B cell (primary cell): ENCODE results near the gene ARL4C. TPM values are rescaled to one million over a fixed set of nuclear protein-coding genes. Genes with fewer than 3 reads are reported as not detected.

Experiments
- ATAC-seq: fragments of 200-7000 bp; cut with Tn5 transposase; one replicate; pipeline ENCODE4 v1.10.0; 2021; ENCODE audit warnings: low read depth, mild to moderate bottlenecking, moderate number of reproducible peaks, moderate library complexity
- CTCF ChIA-PET: fragments of 350-600 bp; sonication (Branson Sonifier 250); formaldehyde crosslinking; loops from one replicate; lab custom pipeline; 2021; ENCODE audit warnings: antibody characterized with exemption, inconsistent platforms; lab: Charles Lee
- POLR2A ChIA-PET: fragments of 350-600 bp; sonication (Branson Sonifier 250); formaldehyde crosslinking; loops from one replicate; lab custom pipeline; 2021; ENCODE audit warnings: antibody characterized with exemption; lab: Charles Lee
- DNase-seq: peaks from one replicate; pipeline ENCODE4 v3.0.0; 2013
- H2AFZ ChIP-seq: 2 replicates; pipeline ENCODE4 v1.6.1; 2012; ENCODE audit warnings: mild to moderate bottlenecking, low read depth, low read length; ENCODE audit not compliant: insufficient read depth, poor library complexity, severe bottlenecking
- H3K27ac ChIP-seq, 2 donors: 1 replicate in 1 of 2; 2 replicates in 1 of 2; pipeline ENCODE4 v1.5.1; 2012 to 2013; ENCODE audit warnings: low read length in 2 of 2, mild to moderate bottlenecking in 2 of 2, moderate library complexity in 1 of 2
- H3K27me3 ChIP-seq, 4 experiments: fragments of 200-600 bp in 1 of 4; sonication (generic) in 1 of 4; replicated peaks in 1 of 4; 1 replicate in 2 of 4; 2 replicates in 2 of 4; pipeline versions ENCODE4 v1.6.1 to v1.7.0; 2013 to 2016; ENCODE audit warnings: low read length in 3 of 4, mild to moderate bottlenecking in 2 of 4, mixed read lengths in 1 of 4, moderate library complexity in 1 of 4; ENCODE audit not compliant: insufficient read depth in 4 of 4, control insufficient read depth in 3 of 4; ENCODE audit errors: control extremely low read depth in 1 of 4
- H3K36me3 ChIP-seq, 2 experiments: replicated peaks in 1 of 2; 1 replicate in 1 of 2; 2 replicates in 1 of 2; pipeline versions ENCODE4 v1.6.1 to v1.7.1; 2013; ENCODE audit warnings: low read length in 1 of 2; ENCODE audit not compliant: insufficient read depth in 2 of 2, control insufficient read depth in 1 of 2; ENCODE audit errors: control extremely low read depth in 1 of 2, extremely low read depth in 1 of 2
- H3K4me1 ChIP-seq, 2 donors: fragments of 200-600 bp in 1 of 2; sonication (generic) in 1 of 2; 1 replicate in 1 of 2; 2 replicates in 1 of 2; pipeline versions ENCODE4 v1.5.1 to v1.6.1; 2013 to 2017; ENCODE audit warnings: low read length in 2 of 2; ENCODE audit not compliant: control insufficient read depth in 2 of 2, insufficient read depth in 2 of 2
- H3K4me2 ChIP-seq: replicated peaks from 2 replicates; pipeline ENCODE3; 2012; ENCODE audit warnings: mild to moderate bottlenecking, low read depth, low read length; ENCODE audit not compliant: poor library complexity, severe bottlenecking
- H3K4me3 ChIP-seq, 5 experiments: fragments of 200-600 bp in 1 of 5; sonication (generic) in 1 of 5; 1 replicate in 3 of 5; 2 replicates in 2 of 5; pipeline versions ENCODE4 v1.5.1 to v1.7.0; 2011 to 2016; ENCODE audit warnings: low read length in 4 of 5, mild to moderate bottlenecking in 4 of 5, low read depth in 2 of 5, control low read depth in 1 of 5, moderate library complexity in 1 of 5; ENCODE audit not compliant: insufficient read depth in 1 of 5; ENCODE audit errors: control extremely low read depth in 1 of 5, extremely low read depth in 1 of 5
- H3K79me2 ChIP-seq: fragments of 200-600 bp; sonication (generic); one replicate; pipeline ENCODE4 v1.6.0; 2016; ENCODE audit warnings: low read length; ENCODE audit not compliant: control insufficient read depth, insufficient read depth
- H3K9ac ChIP-seq: fragments of 200-600 bp; sonication (generic); 2 replicates; pipeline ENCODE4 v1.6.1; 2017; ENCODE audit warnings: mild to moderate bottlenecking, low read length, moderate library complexity
- H3K9me3 ChIP-seq, 3 donors: one replicate each; pipeline versions ENCODE4 v1.6.1 to v1.7.1; 2013; ENCODE audit warnings: low read length in 2 of 3; ENCODE audit not compliant: control insufficient read depth in 2 of 3, insufficient read depth in 1 of 3; ENCODE audit errors: control extremely low read depth in 1 of 3
- H4K20me1 ChIP-seq: 2 replicates; pipeline ENCODE4 v1.6.0; 2012; ENCODE audit warnings: mild to moderate bottlenecking, low read length; ENCODE audit not compliant: insufficient read depth, control insufficient read depth, poor library complexity, severe bottlenecking
- H3K27ac Mint-ChIP-seq: one replicate; pipeline ENCODE4 v1.8.0; 2021; ENCODE audit warnings: mixed read lengths
- H3K27me3 Mint-ChIP-seq: one replicate; pipeline ENCODE4 v1.8.0; 2021; ENCODE audit warnings: mixed read lengths
- H3K4me1 Mint-ChIP-seq: one replicate; pipeline ENCODE4 v1.8.0; 2021; ENCODE audit warnings: mixed read lengths
- H3K4me3 Mint-ChIP-seq: one replicate; pipeline ENCODE4 v1.8.0; 2021; ENCODE audit warnings: mixed read lengths
- H3K9me3 Mint-ChIP-seq: one replicate; pipeline ENCODE4 v1.8.0; 2022; ENCODE audit warnings: mixed read lengths; ENCODE audit not compliant: insufficient read depth
- EZH2 ChIP-seq: IDR thresholded peaks from 2 replicates; pipeline ENCODE4 v1.6.1; 2012; ENCODE audit warnings: borderline replicate concordance, low read depth, mild to moderate bottlenecking, moderate library complexity, low read length; ENCODE audit not compliant: insufficient read depth, poor library complexity, severe bottlenecking
- WGBS: methylation state at CpG from one replicate; pipeline ENCODE4 v1.1.5; 2013; ENCODE audit warnings: missing lambda C conversion rate; ENCODE audit not compliant: insufficient coverage; 5-methylcytosine and 5-hydroxymethylcytosine counted together
- intact Hi-C: fragments of 100-400 bp; cut with micrococcal nuclease; formaldehyde crosslinking; loops from one replicate; pipeline ENCODE4 v1.10.0; 2022
- polyA plus RNA-seq: library from polyadenylated mRNA; depleted of rRNA; stranded (reverse); fragments of >200 nt; gene quantifications from 2 replicates; pipeline ENCODE4 v1.2.3, GENCODE V29; 2012
- total RNA-seq, 2 donors: library from RNA; stranded (reverse); fragments of 120-200 nt in 1 of 2; gene quantifications; 1 replicate in 1 of 2; 2 replicates in 1 of 2; pipeline versions ENCODE4 v1.2.3 to v1.2.4, GENCODE V29; 2013 to 2022
- TF ChIP-seq, protein P1 (sequence below): fragments of 200-600 bp; IDR thresholded peaks from one replicate; pipeline ENCODE4 v1.8.0; 2022; ENCODE audit warnings: antibody characterized with exemption, mild to moderate bottlenecking

Gene ARL4C
- total and polyA plus RNA-seq, 2 donors (not counting 1 experiment from before 2014, with no cell fraction given) = 20.2 to 22.5 TPM

DNA sequence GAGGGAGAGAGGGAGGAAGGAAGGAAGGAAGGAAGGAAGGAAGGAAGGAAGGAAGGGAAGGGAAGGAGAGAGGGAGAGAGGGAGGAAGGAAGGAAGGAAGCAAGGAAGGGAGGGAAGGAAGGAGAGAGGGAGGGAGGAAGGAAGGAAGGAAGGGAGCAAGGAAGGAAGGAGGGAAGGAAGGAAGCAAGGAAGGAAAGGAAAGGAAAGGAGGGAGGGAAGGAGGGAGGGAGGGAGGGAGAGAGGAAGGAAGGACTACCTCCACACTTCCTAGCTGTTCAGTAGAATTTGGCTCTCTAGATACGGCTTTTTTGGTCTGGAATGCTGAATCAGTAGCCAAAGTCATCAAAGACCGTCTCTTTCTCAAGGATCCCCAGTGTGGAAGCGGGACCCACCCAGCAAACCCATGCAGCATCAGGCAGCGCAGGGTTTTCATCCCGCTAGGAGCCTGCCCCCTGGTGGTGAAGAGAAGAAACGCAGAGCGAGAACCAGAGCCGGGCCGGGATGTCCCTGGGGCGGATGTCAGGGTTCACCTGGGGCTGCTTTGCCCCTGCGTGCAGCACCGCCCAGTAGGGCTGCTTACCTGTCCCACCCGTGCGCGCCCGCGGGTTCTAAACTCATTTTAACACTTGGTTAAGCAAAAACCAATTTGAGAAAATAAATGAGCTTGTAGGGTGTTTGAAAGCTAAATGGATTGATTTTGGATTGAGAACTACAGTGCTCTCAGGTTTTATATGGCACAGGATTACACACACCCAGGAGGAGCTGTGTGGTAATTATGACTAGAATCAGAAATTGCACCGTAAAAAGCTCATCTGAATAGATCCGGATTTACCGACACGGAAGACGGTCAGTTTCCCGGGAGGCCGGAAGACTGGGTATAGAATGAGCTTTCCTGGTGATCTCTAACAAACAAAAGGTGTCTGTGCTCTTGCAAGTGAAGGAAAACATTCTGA lies 48.1 kb upstream of the ARL4C start:
- intact Hi-C loops = no loop called here
- Histone ChIP-seq H3K27ac (no peak overlapping the region), H3K4me3 (no peak overlapping the region), H3K4me1 (no peaks in the 10 kb centered on the region), H4K20me1 (no peaks in the 10 kb centered on the region), H3K36me3 (no peaks in the 10 kb centered on the region), H3K9ac (no peak overlapping the region), H3K27me3 (peaks cover 0 to 8% (median 7%) of the 10 kb centered on the region in 4 experiments), H3K9me3 (peaks cover 0 to 4% (median 0%) of the 10 kb centered on the region in 3 donors), H3K79me2 (no peaks in the 10 kb centered on the region), H3K4me2 (no peak overlapping the region), H2AFZ (peak overlapping the region; percentile 6)
- ATAC-seq (peak; percentile 77), DNase-seq (peak; percentile 75)
- Mint-ChIP-seq H3K4me1 (no peaks in the 10 kb centered on the region), H3K27ac (no peak overlapping the region), H3K4me3 (no peak overlapping the region), H3K9me3 (no peaks in the 10 kb centered on the region), H3K27me3 (peaks cover 61% of the 10 kb centered on the region)
- POLR2A ChIA-PET = no interaction called here
- CTCF ChIA-PET = interaction anchor here (0.6 to 6.7 kb wide), 31 partner anchors 9 to 592 kb away, joined by 3 to 76 read pairs (median 3); no protein-coding TSS in a partner anchor
- 31% methylated on average over 18 of the region's 24 CpGs for WGBS
- TF ChIP-seq, protein P1, sequence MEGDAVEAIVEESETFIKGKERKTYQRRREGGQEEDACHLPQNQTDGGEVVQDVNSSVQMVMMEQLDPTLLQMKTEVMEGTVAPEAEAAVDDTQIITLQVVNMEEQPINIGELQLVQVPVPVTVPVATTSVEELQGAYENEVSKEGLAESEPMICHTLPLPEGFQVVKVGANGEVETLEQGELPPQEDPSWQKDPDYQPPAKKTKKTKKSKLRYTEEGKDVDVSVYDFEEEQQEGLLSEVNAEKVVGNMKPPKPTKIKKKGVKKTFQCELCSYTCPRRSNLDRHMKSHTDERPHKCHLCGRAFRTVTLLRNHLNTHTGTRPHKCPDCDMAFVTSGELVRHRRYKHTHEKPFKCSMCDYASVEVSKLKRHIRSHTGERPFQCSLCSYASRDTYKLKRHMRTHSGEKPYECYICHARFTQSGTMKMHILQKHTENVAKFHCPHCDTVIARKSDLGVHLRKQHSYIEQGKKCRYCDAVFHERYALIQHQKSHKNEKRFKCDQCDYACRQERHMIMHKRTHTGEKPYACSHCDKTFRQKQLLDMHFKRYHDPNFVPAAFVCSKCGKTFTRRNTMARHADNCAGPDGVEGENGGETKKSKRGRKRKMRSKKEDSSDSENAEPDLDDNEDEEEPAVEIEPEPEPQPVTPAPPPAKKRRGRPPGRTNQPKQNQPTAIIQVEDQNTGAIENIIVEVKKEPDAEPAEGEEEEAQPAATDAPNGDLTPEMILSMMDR = peak; percentile 90
- no peak for TF ChIP-seq EZH2

DNA sequence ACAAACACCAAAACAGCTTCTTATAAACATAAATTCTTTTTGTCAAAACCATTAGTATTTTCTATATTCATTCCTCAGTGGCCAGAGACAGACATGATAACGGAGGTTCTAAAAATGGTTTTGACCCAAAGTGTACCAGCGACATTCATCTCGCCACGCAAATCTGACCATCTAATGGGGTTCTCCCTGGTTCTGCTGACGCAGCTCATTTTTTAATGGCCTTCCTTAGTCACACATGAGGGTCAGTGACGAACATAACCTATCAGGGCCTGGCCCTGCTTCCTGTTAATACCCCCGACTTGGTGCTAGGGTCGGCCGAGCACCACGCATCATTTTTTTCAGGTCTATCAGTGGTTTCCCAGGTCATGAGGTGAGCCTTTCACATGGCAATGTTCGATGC lies 45.9 kb upstream of the ARL4C start:
- Mint-ChIP-seq H3K4me1 (no peaks in the 10 kb centered on the region), H3K4me3 (no peak overlapping the region), H3K9me3 (no peaks in the 10 kb centered on the region), H3K27me3 (peaks cover 47% of the 10 kb centered on the region), H3K27ac (no peak overlapping the region)
- Histone ChIP-seq H3K4me1 (no peaks in the 10 kb centered on the region), H4K20me1 (no peaks in the 10 kb centered on the region), H2AFZ (no peak overlapping the region), H3K9ac (no peak overlapping the region), H3K4me2 (no peak overlapping the region), H3K27ac (no peak overlapping the region), H3K36me3 (no peaks in the 10 kb centered on the region), H3K9me3 (peaks cover 0 to 11% (median 9%) of the 10 kb centered on the region in 3 donors), H3K27me3 (peaks cover 0 to 9% (median 4%) of the 10 kb centered on the region in 4 experiments), H3K79me2 (no peaks in the 10 kb centered on the region), H3K4me3 (no peak overlapping the region)
- 89% methylated on average over 11 of the region's 11 CpGs for WGBS
- intact Hi-C loops = no loop called here
- DNase-seq = no peak
- ChIA-PET CTCF (interaction anchor here (0.8 kb wide), 1 partner anchor 574 kb away, joined by 3 read pairs; no protein-coding TSS in a partner anchor), POLR2A (no interaction called here)
- ATAC-seq = no peak
- TF ChIP-seq, protein P1 = no peak
- no peak for TF ChIP-seq EZH2
